ENCODE results near the gene SLC25A27.

The SLC25A27 gene

DNA sequence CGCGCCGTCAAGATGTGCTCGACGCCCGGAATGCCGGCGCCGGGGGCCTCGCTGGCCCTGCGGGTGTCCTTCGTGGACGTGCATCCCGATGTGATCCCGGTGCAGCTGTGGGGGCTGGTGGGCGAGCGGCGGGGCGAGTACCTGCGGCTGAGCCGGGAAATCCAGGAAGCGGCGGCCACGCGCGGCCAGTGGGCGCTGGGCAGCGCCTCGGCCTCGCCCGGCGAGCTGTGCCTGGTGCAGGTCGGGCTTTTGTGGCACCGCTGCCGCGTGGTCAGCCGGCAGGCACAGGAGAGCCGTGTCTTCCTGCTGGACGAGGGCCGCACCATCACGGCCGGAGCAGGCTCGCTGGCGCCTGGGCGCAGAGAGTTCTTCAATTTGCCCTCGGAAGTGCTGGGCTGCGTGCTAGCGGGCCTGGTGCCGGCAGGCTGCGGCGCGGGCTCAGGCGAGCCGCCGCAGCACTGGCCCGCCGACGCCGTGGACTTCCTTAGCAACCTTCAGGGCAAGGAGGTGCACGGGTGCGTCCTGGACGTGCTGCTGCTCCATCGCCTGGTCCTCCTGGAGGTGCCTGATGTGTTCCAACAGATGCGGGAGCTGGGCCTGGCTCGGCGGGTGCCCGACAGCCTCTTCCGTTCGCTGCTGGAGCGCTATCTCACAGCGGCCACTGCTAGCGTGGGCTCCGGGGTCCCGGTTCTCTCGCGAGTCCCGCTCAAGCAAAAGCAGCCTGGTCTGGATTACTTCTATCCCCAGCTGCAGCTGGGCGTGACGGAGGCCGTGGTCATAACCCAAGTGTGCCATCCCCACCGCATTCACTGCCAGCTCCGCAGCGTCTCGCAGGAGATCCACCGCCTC lies 35.6 kb downstream of the SLC25A27 start:
- TF ChIP-seq, protein P1, sequence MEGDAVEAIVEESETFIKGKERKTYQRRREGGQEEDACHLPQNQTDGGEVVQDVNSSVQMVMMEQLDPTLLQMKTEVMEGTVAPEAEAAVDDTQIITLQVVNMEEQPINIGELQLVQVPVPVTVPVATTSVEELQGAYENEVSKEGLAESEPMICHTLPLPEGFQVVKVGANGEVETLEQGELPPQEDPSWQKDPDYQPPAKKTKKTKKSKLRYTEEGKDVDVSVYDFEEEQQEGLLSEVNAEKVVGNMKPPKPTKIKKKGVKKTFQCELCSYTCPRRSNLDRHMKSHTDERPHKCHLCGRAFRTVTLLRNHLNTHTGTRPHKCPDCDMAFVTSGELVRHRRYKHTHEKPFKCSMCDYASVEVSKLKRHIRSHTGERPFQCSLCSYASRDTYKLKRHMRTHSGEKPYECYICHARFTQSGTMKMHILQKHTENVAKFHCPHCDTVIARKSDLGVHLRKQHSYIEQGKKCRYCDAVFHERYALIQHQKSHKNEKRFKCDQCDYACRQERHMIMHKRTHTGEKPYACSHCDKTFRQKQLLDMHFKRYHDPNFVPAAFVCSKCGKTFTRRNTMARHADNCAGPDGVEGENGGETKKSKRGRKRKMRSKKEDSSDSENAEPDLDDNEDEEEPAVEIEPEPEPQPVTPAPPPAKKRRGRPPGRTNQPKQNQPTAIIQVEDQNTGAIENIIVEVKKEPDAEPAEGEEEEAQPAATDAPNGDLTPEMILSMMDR (IDR thresholded peaks at IDR 0.05; ENCODE audit: low read length, missing control alignments) = no peak
- no peak for DNase-seq (ENCODE audit: low read depth)
- no peak overlapping the region for H3K4me3 ChIP-seq (replicated peaks; ENCODE audit: low read depth, low read length)

DNA sequence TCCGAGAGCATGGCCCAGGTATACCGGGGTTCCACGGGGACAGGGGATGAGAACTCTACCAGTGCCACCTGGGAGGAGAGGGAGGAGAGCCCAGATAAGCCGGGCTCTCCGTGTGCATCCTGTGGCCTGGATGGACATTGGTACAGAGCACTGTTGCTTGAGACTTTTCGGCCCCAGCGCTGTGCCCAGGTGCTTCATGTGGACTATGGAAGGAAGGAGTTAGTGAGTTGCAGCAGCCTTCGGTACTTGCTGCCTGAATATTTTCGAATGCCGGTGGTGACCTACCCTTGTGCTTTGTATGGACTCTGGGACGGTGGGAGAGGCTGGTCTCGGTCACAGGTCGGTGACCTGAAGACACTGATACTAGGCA lies 36.2 kb downstream of the SLC25A27 start:
- no peak overlapping the region for H3K4me3 ChIP-seq (replicated peaks; ENCODE audit: low read depth, low read length)
- TF ChIP-seq, protein P1 (IDR thresholded peaks at IDR 0.05; ENCODE audit: low read length, missing control alignments) = no peak
- no peak for DNase-seq (ENCODE audit: low read depth)

DNA sequence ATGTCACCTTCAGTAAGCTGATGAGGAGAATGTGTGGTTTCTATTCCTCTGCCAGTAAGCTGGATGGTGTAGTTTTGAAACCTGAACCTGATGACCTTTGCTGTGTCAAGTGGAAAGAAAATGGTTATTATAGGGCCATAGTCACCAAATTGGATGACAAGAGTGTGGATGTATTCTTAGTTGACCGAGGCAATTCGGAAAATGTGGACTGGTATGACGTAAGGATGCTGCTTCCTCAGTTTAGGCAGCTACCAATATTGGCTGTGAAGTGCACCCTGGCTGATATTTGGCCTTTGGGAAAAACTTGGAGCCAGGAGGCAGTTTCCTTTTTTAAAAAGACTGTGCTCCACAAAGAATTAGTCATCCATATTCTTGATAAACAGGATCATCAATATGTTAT lies 36.9 kb downstream of the SLC25A27 start:
- no peak for DNase-seq (ENCODE audit: low read depth)
- no peak overlapping the region for H3K4me3 ChIP-seq (replicated peaks; ENCODE audit: low read depth, low read length)
- TF ChIP-seq, protein P1 (IDR thresholded peaks at IDR 0.05; ENCODE audit: low read length, missing control alignments) = no peak

DNA sequence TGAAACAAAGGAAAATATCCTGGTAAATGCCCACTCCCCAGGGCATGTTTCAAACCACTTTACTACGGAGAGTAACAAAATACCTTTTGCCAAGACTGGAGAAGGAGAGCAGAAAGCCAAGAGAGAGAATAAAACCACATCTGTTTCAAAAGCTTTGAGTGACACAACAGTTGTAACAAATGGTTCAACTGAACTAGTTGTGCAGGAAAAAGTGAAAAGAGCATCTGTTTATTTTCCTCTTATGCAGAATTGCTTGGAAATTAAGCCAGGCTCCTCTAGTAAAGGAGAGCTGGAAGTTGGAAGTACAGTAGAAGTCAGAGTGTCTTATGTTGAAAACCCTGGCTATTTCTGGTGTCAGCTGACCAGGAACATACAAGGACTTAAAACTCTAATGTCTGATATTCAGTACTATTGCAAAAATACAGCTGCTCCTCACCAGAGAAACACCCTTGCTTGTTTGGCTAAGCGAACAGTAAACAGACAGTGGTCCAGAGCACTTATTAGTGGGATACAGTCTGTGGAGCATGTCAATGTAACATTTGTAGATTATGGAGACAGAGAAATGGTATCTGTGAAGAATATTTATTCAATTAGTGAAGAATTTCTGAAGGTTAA lies 37.5 kb downstream of the SLC25A27 start:
- no peak for DNase-seq (ENCODE audit: low read depth)
- TF ChIP-seq, protein P1 (IDR thresholded peaks at IDR 0.05; ENCODE audit: low read length, missing control alignments) = no peak
- H3K4me3 ChIP-seq (replicated peaks; ENCODE audit: low read depth, low read length) = no peak overlapping the region

DNA sequence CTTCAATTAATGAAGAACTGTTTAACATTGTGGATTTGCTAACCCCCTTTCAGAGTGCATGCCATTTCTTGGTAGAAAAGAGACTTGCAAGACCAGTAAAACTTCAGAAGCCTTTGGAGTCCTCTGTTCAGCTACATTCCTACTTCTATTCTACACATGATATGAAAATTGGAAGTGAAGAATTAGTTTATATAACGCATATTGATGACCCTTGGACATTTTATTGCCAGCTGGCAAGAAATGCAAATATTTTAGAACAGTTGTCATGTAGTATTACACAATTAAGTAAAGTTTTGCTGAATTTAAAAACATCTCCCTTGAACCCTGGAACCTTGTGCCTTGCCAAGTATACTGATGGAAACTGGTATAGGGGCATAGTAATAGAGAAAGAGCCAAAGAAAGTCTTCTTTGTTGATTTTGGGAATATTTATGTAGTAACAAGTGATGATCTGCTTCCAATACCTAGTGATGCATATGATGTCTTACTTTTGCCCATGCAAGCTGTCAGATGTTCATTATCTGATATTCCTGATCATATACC lies 38.2 kb downstream of the SLC25A27 start:
- TF ChIP-seq, protein P1 (IDR thresholded peaks at IDR 0.05; ENCODE audit: low read length, missing control alignments) = no peak
- no peak overlapping the region for H3K4me3 ChIP-seq (replicated peaks; ENCODE audit: low read depth, low read length)
- no peak for DNase-seq (ENCODE audit: low read depth)

GRCh38 chr6:46699970-46700369 lies 47.2 kb downstream of the SLC25A27 start:
- TF ChIP-seq, protein P1 (IDR thresholded peaks at IDR 0.05; ENCODE audit: low read length, missing control alignments) = no peak
- DNase-seq (ENCODE audit: low read depth) = no peak
- no peak overlapping the region for H3K4me3 ChIP-seq (replicated peaks; ENCODE audit: low read depth, low read length)
